Erythroblast (primary cell): Measurements from ENCODE around the gene RNF149.

ENCODE experiments used
- DNase-seq, 2 experiments: peaks; one replicate each; lab custom pipeline; 2025; lab: John Stamatoyannopoulos, UW
- GATA1 ChIP-seq: IDR thresholded peaks from 2 replicates; pipeline ENCODE4 v1.6.1; 2011; ENCODE audit warnings: low read depth, mild to moderate bottlenecking, control low read depth, low read length, moderate library complexity
- POLR2A ChIP-seq: IDR thresholded peaks from 2 replicates; pipeline ENCODE4 v1.6.1; 2011; ENCODE audit warnings: mild to moderate bottlenecking, low read length

The RNF149 gene

DNA sequence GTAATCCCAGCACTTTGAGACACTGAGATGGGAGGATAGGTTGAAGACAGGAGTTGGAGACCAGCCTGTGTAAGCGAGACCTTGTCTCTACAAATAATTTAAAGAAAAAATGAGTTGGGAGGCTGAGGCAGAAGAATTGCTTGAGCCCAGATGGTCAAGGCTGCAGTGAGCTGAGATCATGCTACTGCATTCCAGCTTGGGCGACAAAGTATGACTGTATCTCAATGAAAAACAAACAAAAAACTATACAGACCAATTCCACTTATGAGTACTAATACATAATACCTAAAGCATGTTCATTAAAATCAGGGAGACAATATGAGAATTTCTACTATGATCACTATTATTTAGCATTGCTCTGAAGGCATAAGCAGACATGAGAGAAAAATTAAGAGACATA lies 12.6 kb downstream of the RNF149 start:
- TF ChIP-seq POLR2A (no peak), GATA1 (no peak)
- no peak for DNase-seq

DNA sequence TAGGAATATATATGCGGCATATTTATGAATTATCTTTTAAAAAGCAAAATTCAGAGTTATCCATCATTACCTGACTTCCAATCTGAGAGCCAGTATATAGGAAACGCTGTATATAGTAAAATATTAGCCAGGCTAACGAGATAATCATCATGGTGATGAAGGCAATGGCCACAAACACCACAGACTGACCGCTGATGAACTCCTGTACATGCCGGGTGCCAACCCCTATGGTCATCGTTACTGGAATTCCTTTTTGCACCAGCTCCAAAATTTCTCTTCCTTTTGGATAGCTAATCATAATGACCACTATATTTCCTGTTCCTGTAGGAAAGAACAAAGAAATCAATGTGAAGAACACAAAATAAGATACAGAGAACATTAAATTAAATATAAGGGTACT lies 13.6 kb downstream of the RNF149 start:
- TF ChIP-seq GATA1 (no peak), POLR2A (no peak)

DNA sequence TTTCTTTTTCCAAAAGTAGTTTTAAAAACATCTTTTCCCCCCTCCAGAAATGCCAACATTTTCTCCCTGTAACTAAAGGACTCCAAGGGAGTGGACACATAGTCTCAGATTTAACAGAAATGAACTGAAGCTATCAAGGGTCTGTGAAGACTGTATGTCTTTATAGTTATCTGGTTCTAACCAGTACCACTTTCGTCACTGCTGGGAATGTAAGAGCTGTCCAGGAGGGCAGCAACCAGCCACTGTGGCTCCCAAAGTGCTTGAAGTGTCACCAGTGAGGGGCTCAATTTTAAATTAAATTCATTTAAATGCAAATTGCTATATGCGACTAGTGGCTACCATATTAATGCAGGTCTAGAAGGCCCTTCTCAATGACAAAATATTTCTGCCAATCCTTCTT lies 15.0 kb downstream of the RNF149 start:
- TF ChIP-seq POLR2A: no peak
- TF ChIP-seq GATA1: no peak
- no peak for DNase-seq

More for the DNA sequence above, 13.6 kb downstream of the RNF149 start:
- no peak for DNase-seq

DNA sequence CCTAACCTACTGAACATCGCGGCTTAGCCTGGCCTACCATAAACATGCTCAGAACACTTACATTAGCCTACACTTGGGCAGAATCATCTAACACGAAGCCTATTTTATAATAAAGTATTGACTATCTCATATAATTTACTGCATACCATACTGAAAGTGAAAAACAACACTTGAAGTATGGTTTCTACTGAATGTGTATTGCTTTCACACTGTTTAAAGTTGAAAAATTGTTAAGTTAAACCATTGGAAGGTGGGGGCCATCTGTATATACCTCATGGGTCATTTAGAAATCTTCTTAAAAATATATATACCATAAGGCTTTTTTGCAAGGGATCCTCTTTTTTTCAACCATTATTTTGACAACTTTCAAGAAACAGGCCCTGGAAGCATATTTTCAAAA lies 16.5 kb downstream of the RNF149 start:
- TF ChIP-seq POLR2A: no peak
- TF ChIP-seq GATA1: no peak
- no peak for DNase-seq

DNA sequence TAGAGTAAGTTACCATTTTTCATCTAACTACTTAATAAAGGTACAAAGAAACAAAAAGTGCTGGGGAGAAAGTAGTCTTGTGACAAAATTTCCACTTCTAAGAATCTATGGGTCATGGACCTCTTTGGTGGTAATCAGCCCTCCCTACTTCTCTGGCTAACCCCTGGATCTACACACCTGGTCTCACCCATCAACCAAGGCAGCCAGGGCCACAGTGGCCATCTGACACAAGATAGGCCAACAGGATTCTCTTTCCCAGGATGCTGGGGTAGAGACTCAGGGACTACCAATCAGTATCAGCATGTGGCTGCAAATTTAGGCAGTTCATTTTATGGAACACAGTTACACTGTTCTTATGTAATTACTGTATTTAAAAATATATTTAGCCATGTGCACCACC lies 17.8 kb downstream of the RNF149 start:
- no peak for TF ChIP-seq GATA1
- no peak for TF ChIP-seq POLR2A
- no peak for DNase-seq

DNA sequence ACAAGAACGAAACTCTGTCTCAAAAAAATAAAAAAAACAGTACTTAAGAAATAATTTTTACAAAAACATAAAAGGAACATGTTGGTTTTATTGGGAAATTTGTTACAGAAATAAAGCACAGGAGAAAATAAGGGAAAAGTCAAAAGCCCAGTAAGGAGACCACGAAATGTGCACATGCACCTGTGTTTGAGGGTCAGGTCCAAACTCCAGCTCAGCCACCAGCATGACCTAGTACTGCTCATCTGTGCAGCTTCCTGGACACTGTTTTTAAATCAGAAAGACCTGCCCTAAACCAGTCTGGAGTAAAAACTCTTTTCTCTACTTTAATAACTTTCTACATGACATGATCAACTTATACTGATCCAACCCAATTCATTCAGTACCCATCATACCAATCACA lies 21.2 kb downstream of the RNF149 start:
- DNase-seq: no peak
- TF ChIP-seq POLR2A (no peak), GATA1 (no peak)

DNA sequence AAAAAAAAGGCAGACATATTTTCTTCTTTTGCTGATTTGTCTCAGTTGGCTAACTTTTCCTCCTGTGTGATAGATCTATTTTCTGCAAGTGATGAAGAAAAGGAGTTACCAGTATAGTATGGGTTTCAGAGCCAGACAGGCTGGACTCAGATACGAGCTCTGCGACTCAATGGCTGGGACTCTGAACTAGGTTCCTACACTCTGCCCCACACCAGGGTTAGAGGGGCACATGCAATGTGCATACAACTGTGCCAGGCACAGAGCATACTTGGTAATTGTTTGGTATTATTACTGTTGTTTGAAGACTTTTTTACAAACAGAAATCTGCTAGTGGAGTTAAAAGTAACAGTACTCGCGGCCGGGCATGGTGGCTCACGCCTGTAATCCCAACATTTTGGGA lies 21.8 kb downstream of the RNF149 start:
- no peak for TF ChIP-seq POLR2A
- no peak for DNase-seq

DNA sequence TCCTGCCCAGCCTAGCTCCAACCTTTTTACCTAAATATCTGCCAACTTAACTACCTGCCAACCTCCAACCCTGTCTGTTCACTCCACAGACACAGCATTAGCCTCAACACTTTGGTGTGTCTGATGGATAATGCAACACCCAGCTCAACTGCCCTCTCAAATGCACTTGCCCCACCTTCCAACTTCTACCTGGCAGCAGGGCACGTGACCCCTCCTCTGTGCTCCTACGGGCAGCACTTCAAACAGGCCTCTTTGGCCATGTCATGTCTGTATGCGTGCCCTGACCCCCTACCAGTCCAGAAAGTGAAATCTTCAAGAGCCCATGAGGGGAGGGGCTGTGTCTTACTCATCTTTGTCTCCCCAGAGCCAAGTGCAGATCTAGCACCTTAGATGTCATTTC lies 25.5 kb downstream of the RNF149 start:
- no peak for TF ChIP-seq GATA1
- no peak for TF ChIP-seq POLR2A
- DNase-seq: no peak

DNA sequence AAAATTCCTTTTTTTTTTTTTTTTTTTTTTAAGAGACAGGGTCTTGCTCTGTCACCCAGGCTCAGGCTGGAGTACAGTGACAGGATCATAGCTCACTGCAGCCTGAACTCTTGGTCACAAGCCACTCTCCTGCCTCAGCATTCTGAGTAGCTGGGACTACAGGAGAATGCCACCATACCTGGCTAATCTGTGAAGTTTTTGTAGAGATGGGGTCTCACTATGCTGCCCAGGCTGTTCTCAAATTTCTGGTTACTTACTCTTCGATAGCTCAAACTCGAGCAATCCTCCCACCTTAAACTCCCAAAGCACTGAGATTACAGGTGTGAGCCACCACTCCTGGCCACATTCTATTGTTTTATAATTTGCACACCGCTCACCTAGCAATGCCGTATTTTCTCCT lies 27.0 kb downstream of the RNF149 start:
- TF ChIP-seq GATA1 (no peak), POLR2A (no peak)
- no peak for DNase-seq

DNA sequence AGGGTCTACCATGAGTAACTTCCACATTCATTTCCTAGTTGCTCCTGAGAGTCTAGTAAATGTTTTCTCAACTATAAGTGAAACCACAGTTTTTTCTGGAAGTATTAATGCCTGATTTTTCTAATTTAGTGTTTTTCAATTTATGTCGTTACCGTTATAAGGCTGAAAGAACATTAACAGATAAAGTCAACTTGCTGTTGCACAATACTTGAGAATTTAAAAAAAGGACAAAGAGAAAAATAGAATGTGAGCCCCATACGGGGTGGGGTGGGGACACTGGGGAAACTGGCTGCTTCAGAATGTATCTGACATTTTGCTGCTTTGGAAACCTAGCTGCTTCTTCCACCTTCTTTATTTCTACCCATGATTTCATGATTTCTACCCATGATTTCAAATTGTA lies 29.6 kb downstream of the RNF149 start:
- TF ChIP-seq GATA1 (no peak), POLR2A (no peak)
- no peak for DNase-seq

DNA sequence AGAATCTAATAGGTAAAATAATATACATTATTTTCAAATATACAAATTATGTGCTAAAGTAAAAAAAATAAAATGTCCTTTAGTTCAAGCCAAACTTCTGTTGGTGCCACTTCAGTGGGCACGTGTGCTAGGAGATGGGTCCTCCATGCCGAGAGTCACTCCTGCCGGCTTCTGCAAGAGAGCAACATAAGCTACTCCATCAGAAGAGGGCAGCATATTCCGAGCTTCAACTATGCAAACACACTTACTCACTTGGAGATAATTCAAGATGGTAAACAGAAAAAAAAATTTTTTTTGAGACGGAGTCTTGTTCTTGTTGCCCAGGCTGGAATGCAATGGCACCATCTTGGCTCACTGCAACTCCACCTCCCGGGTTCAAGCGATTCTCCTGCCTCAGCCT lies 31.4 kb downstream of the RNF149 start:
- no peak for DNase-seq
- TF ChIP-seq GATA1 (no peak), POLR2A (no peak)

DNA sequence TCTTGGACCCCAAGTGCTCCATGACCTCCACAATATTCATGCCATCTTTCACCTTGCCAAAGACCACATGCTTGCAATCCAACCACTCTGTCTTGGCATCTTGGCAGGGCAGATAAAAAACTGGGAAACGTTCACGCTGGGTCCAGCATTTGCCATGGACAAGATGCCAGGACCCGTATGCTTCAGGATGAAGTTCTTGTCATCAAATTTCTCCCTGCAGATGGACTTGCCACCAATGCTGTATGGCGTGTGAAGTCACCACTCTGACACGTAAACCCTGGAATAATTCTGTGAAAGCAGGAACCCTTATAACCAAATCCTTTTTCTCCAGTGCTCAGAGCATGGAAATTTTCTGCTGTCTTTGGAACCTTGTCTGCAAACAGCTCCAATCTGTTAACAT lies 34.4 kb downstream of the RNF149 start:
- no peak for DNase-seq
- TF ChIP-seq GATA1 (no peak), POLR2A (no peak)

DNA sequence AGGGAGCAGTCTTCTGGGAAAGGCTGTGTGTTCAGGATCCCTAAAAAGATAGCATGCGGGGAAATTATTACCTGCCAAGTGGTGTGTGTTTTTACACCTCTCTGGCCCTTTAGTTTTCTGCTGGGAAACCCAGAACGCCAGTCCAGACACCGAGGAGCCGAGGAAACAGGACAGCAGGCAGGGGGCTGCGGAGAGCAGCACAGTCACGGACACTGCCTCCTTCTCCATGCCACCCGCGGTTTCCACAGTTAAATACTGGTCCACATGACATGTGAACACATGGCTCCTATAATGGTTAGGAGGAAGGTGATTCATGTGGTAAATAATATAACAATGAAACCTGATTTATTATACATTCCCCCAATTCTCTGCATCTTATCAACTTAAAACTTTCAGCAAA lies 35.4 kb downstream of the RNF149 start:
- no peak for DNase-seq
- TF ChIP-seq GATA1: no peak
- no peak for TF ChIP-seq POLR2A

DNA sequence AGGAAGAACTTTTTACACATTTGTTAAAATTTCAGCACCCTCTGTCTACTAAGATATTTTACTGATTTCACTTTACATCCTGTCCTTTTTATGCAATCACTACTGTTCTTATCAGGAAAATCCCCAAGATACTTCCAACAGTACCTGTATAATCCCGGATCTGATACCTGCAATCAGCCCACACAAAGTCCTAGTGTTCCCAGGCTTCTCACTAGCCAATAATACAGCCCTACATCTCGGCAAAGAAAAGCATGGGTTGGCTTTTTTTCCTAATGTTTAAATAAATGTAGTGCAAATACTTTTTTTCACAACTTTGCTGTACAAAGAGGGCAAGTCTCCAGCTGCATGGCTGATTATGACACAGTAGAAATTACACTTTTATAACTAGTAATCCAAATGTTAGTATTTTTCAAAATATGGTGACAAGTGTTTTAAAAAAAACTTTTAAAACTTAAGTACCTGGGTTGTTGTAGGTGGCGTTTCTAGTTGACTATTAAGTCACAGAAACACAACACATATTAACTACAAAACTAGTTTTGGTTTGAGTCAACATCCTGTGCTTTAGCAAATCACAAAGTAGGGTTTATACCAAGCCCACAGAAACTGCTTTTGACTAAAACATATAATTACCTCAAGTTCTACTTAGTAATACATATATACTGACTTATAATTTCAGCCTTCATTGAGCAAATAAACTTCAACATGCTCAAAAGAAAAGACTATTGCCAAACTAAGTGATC lies 36.3 kb downstream of the RNF149 start:
- TF ChIP-seq POLR2A (no peak), GATA1 (no peak)

DNA sequence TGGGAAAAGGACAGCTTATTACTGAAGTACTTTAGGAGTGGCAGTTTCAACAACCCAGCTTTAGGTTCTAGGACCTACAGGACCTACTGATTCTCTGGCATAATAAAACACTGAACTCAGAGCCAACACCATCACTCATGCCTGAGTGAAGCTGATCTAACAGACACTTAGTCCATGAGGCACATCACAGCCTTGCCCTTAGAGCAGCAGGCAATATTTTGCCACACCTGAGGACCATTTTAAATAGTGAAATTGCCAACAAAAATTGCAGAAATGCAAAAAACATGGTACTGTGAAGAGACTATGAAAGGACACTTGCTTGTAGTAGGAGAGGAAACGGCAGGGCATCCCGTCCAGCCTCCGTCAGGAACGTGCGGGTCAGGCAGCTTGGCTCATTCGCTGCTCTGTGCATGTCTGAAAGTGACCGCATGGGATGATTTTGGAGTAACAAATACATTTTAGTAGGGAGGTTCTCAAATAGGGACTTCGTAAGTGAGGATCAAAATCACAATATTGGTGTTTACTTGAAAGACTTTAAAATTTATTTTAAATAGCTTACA lies 37.7 kb downstream of the RNF149 start:
- TF ChIP-seq POLR2A (no peak), GATA1 (no peak)
- DNase-seq: no peak

More for the DNA sequence above, 36.3 kb downstream of the RNF149 start:
- DNase-seq: no peak
